ENCODE measurements around the gene TRIL. TPM values are rescaled to one million over a fixed set of nuclear protein-coding genes. Genes with fewer than 3 reads are reported as not detected.

Gene TRIL
- total and polyA plus RNA-seq, 9 of the 15 experiments (the other 6 are each of a cell fraction or from before 2014, with no cell fraction given): not detected

GRCh38 chr7:28990200-28990960 lies 32.2 kb upstream of the TRIL start:
- DNase-seq (ENCODE audit: extremely low read depth in 1 of 4, low spot score in 3 of 4) (no peak), ATAC-seq (no peak), FAIRE-seq (no peak)
- in situ Hi-C loops (cut with MboI) (no loop called here), intact Hi-C loops (cut with micrococcal nuclease) (no loop called here)
- no peak overlapping the region for H3K4me3 ChIP-seq
- no TSS peak for BruUV-seq (replicated peaks)
- no peak overlapping the region for H3K4me2 ChIP-seq (ENCODE audit: insufficient read depth, low read length)
- H3K27ac ChIP-seq (ENCODE audit: extremely low read depth, low read depth, low read length): no peak overlapping the region
- H3K27me3 ChIP-seq (ENCODE audit: control insufficient read depth in 2 of 2, insufficient read depth in 2 of 2, low read length in 2 of 2): no peaks in the 10 kb centered on the region
- H3K9ac ChIP-seq (ENCODE audit: insufficient read depth in 1 of 2, low read depth in 2 of 2, low read length in 2 of 2): no peak overlapping the region
- no peaks in the 10 kb centered on the region for H3K4me1 ChIP-seq (replicated peaks in 1 of 2; ENCODE audit: control insufficient read depth in 2 of 2, insufficient read depth in 2 of 2, low read length in 2 of 2)
- no peaks in the 10 kb centered on the region for H3K79me2 ChIP-seq (ENCODE audit: control insufficient read depth, insufficient read depth, low read length)
- H3K9me3 ChIP-seq (replicated peaks; ENCODE audit: control insufficient read depth, insufficient read depth, low read depth, low read length): no peaks in the 10 kb centered on the region
- POLR2A ChIA-PET: no interaction called here
- CTCF ChIA-PET (ENCODE audit: low intra/inter-chr PET ratio): no interaction called here
- no peaks in the 10 kb centered on the region for H3K36me3 ChIP-seq (ENCODE audit: control insufficient read depth, insufficient read depth, low read length)
- 5% methylated on average over 11 of the region's 11 CpGs for WGBS (ENCODE audit: insufficient coverage, low coverage, missing lambda C conversion rate)
- no peak overlapping the region for H2AFZ ChIP-seq (ENCODE audit: low read depth, low read length)
- H4K20me1 ChIP-seq (replicated peaks; ENCODE audit: control insufficient read depth, insufficient read depth, low read length): no peaks in the 10 kb centered on the region
- H3K9me1 ChIP-seq (ENCODE audit: control insufficient read depth, insufficient read depth, low read length): no peaks in the 10 kb centered on the region
- TF ChIP-seq ZNF239 (CRISPR knock-in tag; IDR thresholded peaks at IDR 0.05) (no peak), HMG20A (CRISPR knock-in tag; conservative IDR thresholded peaks at IDR 0.05) (no peak), GABPA (tag; conservative IDR thresholded peaks at IDR 0.05; ENCODE audit: low read depth) (no peak), RFX7 (CRISPR knock-in tag; IDR thresholded peaks at IDR 0.05) (no peak), ZNF3 (CRISPR knock-in tag; IDR thresholded peaks at IDR 0.05) (no peak), ETS2 (tag; IDR thresholded peaks at IDR 0.05; ENCODE audit: borderline replicate concordance, poor library complexity, severe bottlenecking) (no peak), MBD2 (IDR thresholded peaks at IDR 0.05; ENCODE audit: borderline replicate concordance, low read depth) (no peak), ZNF740 (CRISPR knock-in tag; IDR thresholded peaks at IDR 0.05) (no peak), ZNF740 (tag; IDR thresholded peaks at IDR 0.05) (no peak), KDM4B (IDR thresholded peaks at IDR 0.05; ENCODE audit: borderline replicate concordance in 2 of 2, low read depth in 1 of 2) (no peak), JUN (IDR thresholded peaks at IDR 0.05; ENCODE audit: borderline replicate concordance, low read depth, low read length) (no peak), JUN (CRISPR knock-in tag; IDR thresholded peaks at IDR 0.05; ENCODE audit: borderline replicate concordance) (no peak), LEF1 (IDR thresholded peaks at IDR 0.05) (no peak), BRD4 (IDR thresholded peaks at IDR 0.05) (no peak), ID3 (CRISPR knock-in tag; IDR thresholded peaks at IDR 0.05) (no peak), ID3 (tag; IDR thresholded peaks at IDR 0.05) (no peak), ZNF395 (CRISPR knock-in tag; IDR thresholded peaks at IDR 0.05) (no peak), ARID3A (IDR thresholded peaks at IDR 0.05; ENCODE audit: borderline replicate concordance, low read depth, low read length) (no peak)

Measured in K562 (cell line).